HepG2 (cell line): ENCODE results near the gene TTPAL.

Source experiments
- GABPA ChIP-seq, 2 experiments: IDR thresholded peaks; 2 replicates each; pipeline ENCODE4 v1.6.1; 2011 to 2016; ENCODE audit warnings: low read depth in 2 of 2, low read length in 1 of 2, missing biosample characterization in 1 of 2, missing genetic modification characterization in 1 of 2
- HES4 ChIP-seq: sonication (generic); formaldehyde crosslinking; IDR thresholded peaks from 2 replicates; pipeline ENCODE4 v1.9.0; 2021; ENCODE audit warnings: mild to moderate bottlenecking, missing genetic modification reagents, borderline replicate concordance
- MAF1 ChIP-seq: sonication (generic); formaldehyde crosslinking; IDR thresholded peaks from 2 replicates; pipeline ENCODE4 v1.5.0; 2020; ENCODE audit warnings: missing genetic modification reagents, borderline replicate concordance
- POLR2A ChIP-seq, 2 experiments: IDR thresholded peaks; 2 replicates each; pipeline ENCODE4 v1.6.1; 2011; ENCODE audit warnings: low read depth in 2 of 2, low read length in 2 of 2, mild to moderate bottlenecking in 1 of 2, moderate library complexity in 1 of 2; ENCODE audit not compliant: insufficient read depth in 1 of 2
- SMAD9 ChIP-seq: sonication (generic); formaldehyde crosslinking; IDR thresholded peaks from 2 replicates; pipeline ENCODE4 v1.5.1; 2020; ENCODE audit warnings: mild to moderate bottlenecking, missing genetic modification reagents
- ZNF121 ChIP-seq: sonication (generic); formaldehyde crosslinking; IDR thresholded peaks from 2 replicates; pipeline ENCODE4 v1.5.0; 2020; ENCODE audit warnings: mild to moderate bottlenecking, missing genetic modification reagents
- TF ChIP-seq, protein P1 (sequence below): IDR thresholded peaks from 2 replicates; pipeline ENCODE4 v1.6.1; 2016; ENCODE audit warnings: control low read depth
- TF ChIP-seq, protein P2 (sequence below), 2 experiments: fragments of 450-650 bp in 1 of 2; sonication (generic) in 1 of 2; formaldehyde crosslinking in 1 of 2; IDR thresholded peaks; 2 replicates each; pipeline versions ENCODE4 v1.6.1 to v1.8.0; 2016 to 2022; ENCODE audit warnings: antibody characterized with exemption in 1 of 2, mild to moderate bottlenecking in 1 of 2, missing genetic modification reagents in 1 of 2
- TF ChIP-seq, protein P3 (sequence below): sonication (generic); formaldehyde crosslinking; IDR thresholded peaks from 2 replicates; pipeline ENCODE4 v1.5.0; 2020; ENCODE audit warnings: mild to moderate bottlenecking, missing genetic modification reagents, moderate library complexity
- TF ChIP-seq, protein P4 (sequence below): sonication (generic); formaldehyde crosslinking; IDR thresholded peaks from 2 replicates; pipeline ENCODE4 v1.4.0; 2020; ENCODE audit warnings: low read depth, mild to moderate bottlenecking, missing genetic modification reagents
- TF ChIP-seq, protein P5 (sequence below): sonication (generic); formaldehyde crosslinking; IDR thresholded peaks from 2 replicates; pipeline ENCODE4 v1.8.0; 2022; ENCODE audit warnings: mild to moderate bottlenecking, missing genetic modification reagents
- TF ChIP-seq, protein P6 (sequence below), 2 experiments: IDR thresholded peaks; 2 replicates each; pipeline ENCODE4 v1.6.1; 2011 to 2012; ENCODE audit warnings: low read length in 2 of 2, borderline replicate concordance in 1 of 2, low read depth in 1 of 2, mild to moderate bottlenecking in 1 of 2, moderate library complexity in 1 of 2

DNA sequence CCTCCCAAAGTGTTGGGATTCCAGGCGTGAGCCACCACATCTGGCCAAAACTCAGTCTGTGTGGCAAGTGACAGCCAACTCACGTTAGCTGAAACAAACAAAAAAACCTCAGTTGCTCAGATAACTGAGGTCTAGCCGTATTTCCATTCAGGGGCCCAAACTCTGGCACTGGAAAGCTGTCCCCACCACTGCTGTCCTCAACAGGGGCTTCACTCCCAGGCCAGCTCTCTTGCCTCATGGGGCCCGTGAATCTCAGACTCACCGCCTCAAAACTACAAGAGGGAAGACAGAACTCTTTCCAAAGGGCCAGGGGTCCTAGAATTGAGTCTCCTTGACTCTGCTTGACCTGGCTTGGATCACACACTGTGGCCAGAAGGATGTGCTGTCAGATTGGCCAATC is 7.4 kb downstream of the TTPAL start:
- no peak for TF ChIP-seq POLR2A (IDR thresholded peaks at IDR 0.05; ENCODE audit: insufficient read depth in 1 of 2, low read depth in 2 of 2, low read length in 2 of 2)
- no peak for TF ChIP-seq ZNF121 (CRISPR knock-in tag)
- TF ChIP-seq, protein P1, sequence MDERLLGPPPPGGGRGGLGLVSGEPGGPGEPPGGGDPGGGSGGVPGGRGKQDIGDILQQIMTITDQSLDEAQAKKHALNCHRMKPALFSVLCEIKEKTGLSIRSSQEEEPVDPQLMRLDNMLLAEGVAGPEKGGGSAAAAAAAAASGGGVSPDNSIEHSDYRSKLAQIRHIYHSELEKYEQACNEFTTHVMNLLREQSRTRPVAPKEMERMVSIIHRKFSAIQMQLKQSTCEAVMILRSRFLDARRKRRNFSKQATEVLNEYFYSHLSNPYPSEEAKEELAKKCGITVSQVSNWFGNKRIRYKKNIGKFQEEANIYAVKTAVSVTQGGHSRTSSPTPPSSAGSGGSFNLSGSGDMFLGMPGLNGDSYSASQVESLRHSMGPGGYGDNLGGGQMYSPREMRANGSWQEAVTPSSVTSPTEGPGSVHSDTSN (CRISPR knock-in tag): no peak
- TF ChIP-seq, protein P2, sequence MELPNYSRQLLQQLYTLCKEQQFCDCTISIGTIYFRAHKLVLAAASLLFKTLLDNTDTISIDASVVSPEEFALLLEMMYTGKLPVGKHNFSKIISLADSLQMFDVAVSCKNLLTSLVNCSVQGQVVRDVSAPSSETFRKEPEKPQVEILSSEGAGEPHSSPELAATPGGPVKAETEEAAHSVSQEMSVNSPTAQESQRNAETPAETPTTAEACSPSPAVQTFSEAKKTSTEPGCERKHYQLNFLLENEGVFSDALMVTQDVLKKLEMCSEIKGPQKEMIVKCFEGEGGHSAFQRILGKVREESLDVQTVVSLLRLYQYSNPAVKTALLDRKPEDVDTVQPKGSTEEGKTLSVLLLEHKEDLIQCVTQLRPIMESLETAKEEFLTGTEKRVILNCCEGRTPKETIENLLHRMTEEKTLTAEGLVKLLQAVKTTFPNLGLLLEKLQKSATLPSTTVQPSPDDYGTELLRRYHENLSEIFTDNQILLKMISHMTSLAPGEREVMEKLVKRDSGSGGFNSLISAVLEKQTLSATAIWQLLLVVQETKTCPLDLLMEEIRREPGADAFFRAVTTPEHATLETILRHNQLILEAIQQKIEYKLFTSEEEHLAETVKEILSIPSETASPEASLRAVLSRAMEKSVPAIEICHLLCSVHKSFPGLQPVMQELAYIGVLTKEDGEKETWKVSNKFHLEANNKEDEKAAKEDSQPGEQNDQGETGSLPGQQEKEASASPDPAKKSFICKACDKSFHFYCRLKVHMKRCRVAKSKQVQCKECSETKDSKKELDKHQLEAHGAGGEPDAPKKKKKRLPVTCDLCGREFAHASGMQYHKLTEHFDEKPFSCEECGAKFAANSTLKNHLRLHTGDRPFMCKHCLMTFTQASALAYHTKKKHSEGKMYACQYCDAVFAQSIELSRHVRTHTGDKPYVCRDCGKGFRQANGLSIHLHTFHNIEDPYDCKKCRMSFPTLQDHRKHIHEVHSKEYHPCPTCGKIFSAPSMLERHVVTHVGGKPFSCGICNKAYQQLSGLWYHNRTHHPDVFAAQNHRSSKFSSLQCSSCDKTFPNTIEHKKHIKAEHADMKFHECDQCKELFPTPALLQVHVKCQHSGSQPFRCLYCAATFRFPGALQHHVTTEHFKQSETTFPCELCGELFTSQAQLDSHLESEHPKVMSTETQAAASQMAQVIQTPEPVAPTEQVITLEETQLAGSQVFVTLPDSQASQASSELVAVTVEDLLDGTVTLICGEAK (IDR thresholded peaks at IDR 0.05): no peak
- TF ChIP-seq, protein P2 (CRISPR knock-in tag; IDR thresholded peaks at IDR 0.05): no peak
- TF ChIP-seq, protein P3, sequence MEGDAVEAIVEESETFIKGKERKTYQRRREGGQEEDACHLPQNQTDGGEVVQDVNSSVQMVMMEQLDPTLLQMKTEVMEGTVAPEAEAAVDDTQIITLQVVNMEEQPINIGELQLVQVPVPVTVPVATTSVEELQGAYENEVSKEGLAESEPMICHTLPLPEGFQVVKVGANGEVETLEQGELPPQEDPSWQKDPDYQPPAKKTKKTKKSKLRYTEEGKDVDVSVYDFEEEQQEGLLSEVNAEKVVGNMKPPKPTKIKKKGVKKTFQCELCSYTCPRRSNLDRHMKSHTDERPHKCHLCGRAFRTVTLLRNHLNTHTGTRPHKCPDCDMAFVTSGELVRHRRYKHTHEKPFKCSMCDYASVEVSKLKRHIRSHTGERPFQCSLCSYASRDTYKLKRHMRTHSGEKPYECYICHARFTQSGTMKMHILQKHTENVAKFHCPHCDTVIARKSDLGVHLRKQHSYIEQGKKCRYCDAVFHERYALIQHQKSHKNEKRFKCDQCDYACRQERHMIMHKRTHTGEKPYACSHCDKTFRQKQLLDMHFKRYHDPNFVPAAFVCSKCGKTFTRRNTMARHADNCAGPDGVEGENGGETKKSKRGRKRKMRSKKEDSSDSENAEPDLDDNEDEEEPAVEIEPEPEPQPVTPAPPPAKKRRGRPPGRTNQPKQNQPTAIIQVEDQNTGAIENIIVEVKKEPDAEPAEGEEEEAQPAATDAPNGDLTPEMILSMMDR (CRISPR knock-in tag): no peak
- TF ChIP-seq, protein P4, sequence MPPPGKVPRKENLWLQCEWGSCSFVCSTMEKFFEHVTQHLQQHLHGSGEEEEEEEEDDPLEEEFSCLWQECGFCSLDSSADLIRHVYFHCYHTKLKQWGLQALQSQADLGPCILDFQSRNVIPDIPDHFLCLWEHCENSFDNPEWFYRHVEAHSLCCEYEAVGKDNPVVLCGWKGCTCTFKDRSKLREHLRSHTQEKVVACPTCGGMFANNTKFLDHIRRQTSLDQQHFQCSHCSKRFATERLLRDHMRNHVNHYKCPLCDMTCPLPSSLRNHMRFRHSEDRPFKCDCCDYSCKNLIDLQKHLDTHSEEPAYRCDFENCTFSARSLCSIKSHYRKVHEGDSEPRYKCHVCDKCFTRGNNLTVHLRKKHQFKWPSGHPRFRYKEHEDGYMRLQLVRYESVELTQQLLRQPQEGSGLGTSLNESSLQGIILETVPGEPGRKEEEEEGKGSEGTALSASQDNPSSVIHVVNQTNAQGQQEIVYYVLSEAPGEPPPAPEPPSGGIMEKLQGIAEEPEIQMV: no peak
- TF ChIP-seq GABPA (IDR thresholded peaks at IDR 0.05; ENCODE audit: low read depth, low read length): no peak
- no peak for TF ChIP-seq GABPA (CRISPR knock-in tag; IDR thresholded peaks at IDR 0.05; ENCODE audit: low read depth)
- no peak for TF ChIP-seq SMAD9 (CRISPR knock-in tag)
- TF ChIP-seq, protein P5, sequence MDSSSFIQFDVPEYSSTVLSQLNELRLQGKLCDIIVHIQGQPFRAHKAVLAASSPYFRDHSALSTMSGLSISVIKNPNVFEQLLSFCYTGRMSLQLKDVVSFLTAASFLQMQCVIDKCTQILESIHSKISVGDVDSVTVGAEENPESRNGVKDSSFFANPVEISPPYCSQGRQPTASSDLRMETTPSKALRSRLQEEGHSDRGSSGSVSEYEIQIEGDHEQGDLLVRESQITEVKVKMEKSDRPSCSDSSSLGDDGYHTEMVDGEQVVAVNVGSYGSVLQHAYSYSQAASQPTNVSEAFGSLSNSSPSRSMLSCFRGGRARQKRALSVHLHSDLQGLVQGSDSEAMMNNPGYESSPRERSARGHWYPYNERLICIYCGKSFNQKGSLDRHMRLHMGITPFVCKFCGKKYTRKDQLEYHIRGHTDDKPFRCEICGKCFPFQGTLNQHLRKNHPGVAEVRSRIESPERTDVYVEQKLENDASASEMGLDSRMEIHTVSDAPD (CRISPR knock-in tag): no peak
- TF ChIP-seq HES4: no peak
- TF ChIP-seq, protein P6, sequence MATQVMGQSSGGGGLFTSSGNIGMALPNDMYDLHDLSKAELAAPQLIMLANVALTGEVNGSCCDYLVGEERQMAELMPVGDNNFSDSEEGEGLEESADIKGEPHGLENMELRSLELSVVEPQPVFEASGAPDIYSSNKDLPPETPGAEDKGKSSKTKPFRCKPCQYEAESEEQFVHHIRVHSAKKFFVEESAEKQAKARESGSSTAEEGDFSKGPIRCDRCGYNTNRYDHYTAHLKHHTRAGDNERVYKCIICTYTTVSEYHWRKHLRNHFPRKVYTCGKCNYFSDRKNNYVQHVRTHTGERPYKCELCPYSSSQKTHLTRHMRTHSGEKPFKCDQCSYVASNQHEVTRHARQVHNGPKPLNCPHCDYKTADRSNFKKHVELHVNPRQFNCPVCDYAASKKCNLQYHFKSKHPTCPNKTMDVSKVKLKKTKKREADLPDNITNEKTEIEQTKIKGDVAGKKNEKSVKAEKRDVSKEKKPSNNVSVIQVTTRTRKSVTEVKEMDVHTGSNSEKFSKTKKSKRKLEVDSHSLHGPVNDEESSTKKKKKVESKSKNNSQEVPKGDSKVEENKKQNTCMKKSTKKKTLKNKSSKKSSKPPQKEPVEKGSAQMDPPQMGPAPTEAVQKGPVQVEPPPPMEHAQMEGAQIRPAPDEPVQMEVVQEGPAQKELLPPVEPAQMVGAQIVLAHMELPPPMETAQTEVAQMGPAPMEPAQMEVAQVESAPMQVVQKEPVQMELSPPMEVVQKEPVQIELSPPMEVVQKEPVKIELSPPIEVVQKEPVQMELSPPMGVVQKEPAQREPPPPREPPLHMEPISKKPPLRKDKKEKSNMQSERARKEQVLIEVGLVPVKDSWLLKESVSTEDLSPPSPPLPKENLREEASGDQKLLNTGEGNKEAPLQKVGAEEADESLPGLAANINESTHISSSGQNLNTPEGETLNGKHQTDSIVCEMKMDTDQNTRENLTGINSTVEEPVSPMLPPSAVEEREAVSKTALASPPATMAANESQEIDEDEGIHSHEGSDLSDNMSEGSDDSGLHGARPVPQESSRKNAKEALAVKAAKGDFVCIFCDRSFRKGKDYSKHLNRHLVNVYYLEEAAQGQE (IDR thresholded peaks at IDR 0.05; ENCODE audit: borderline replicate concordance in 1 of 2, low read depth in 1 of 2, low read length in 2 of 2): no peak
- TF ChIP-seq MAF1 (CRISPR knock-in tag): no peak
